ENCODE results near the gene CHMP3. TPM values are rescaled to one million over a fixed set of nuclear protein-coding genes. Genes with fewer than 3 reads are reported as not detected.

Gene CHMP3
- total and polyA plus RNA-seq, 7 donors: 63.5 to 133 (median 93.6) TPM

GRCh38 chr2:86453836-86454235, 109.4 kb downstream of the CHMP3 start:
- H3K27me3 ChIP-seq (ENCODE audit: insufficient read depth in 3 of 3, low read length in 2 of 3): no peaks in the 10 kb centered on the region
- H3K9me3 ChIP-seq: no peaks in the 10 kb centered on the region
- H3K4me3 ChIP-seq: no peak overlapping the region
- ATAC-seq: peak in 2 of 4 donors; percentile 26 to 57
- WGBS, 3 donors: 5 to 14% (median 11%) methylated on average over 2 of the region's 2 CpGs
- DNase-seq: no peak
- no peak overlapping the region for H3K27ac ChIP-seq
- H3K4me1 ChIP-seq: peaks cover 11% of the 10 kb centered on the region
- no peak for TF ChIP-seq CTCF (IDR thresholded peaks at IDR 0.05)
- H3K36me3 ChIP-seq (ENCODE audit: insufficient read depth in 1 of 2, low read depth in 1 of 2): peaks cover 5 to 91% of the 10 kb centered on the region in 2 donors
- intact Hi-C loops (cut with DNase I): no loop called here

Other genes starting within 250 kb of the CHMP3 start
- 10 to 100 TPM in 2 of 4 donors, 1 to 10 TPM in 2; 4.1 to 16.1 (median 9.7) TPM for gene REEP1, start 225.8 kb downstream of the CHMP3 start, total RNA-seq
- gene REEP1, start 225.8 kb downstream of the CHMP3 start, polyA plus RNA-seq: 1 to 10 TPM; 1.2 to 8.2 (median 4.8) TPM
- gene KDM3A, start 122.1 kb downstream of the CHMP3 start, total RNA-seq: 10 to 100 TPM; 20.2 to 34.7 (median 27.4) TPM
- gene KDM3A, start 122.1 kb downstream of the CHMP3 start, polyA plus RNA-seq: 10 to 100 TPM; 12.2 to 24.4 (median 15.0) TPM
- gene RNF103, start 60.4 kb upstream of the CHMP3 start, total RNA-seq: 10 to 100 TPM; 21.0 to 34.8 (median 25.2) TPM
- gene RNF103, start 60.4 kb upstream of the CHMP3 start, polyA plus RNA-seq: 10 to 100 TPM in 2 of 3 donors, 1 to 10 TPM in 1; 6.9 to 45.9 (median 19.0) TPM
- 10 to 100 TPM; 65.3 to 90.8 (median 80.1) TPM for gene RMND5A, start 156.8 kb upstream of the CHMP3 start, total RNA-seq
- gene RMND5A, start 156.8 kb upstream of the CHMP3 start, polyA plus RNA-seq: 10 to 100 TPM; 17.7 to 72.6 (median 29.6) TPM
- under 1 TPM; 0.27 to 0.81 (median 0.52) TPM for gene CD8A, start 227.5 kb upstream of the CHMP3 start, total RNA-seq
- under 1 TPM; 0.09 to 0.18 (median 0.10) TPM for gene CD8A, start 227.5 kb upstream of the CHMP3 start, polyA plus RNA-seq

Data from psoas muscle (tissue), 8 donors.